ENCODE data around the gene THSD4.

DNA sequence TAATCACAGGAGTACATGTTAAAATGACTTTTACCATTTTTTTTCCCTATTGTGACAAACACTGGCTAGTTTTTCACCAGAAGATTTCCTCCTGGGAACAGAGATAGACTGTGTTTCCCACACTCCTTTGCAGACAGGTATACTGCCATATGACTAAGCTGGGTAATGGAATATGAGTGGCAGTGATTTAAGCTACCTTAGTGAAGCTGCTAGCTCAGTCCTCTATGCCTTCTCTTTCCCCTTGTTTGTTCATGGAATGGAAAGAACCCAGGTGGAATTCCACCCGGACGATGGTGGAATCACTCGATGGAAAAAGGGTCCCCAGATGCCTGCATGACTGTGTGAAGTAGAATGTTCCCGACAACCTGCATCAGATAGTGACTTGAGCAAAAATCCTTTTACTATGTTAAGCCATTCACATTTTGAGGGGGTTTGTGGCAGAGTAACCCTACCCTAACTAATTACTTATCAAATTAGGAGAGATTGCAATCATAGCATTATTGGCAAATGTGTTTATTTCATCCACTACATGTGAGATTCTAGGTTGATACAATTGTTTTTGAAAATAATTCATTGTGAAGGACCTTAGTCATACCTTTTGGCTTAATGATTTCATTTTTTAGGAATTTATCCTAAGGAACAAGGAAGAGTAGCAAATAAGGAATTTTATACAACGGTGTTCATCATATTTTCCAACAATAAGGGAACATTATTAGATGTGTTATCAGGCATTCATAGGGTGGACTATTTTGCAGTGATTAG lies 16.5 kb downstream of the THSD4 start:
- TF ChIP-seq, protein P1, sequence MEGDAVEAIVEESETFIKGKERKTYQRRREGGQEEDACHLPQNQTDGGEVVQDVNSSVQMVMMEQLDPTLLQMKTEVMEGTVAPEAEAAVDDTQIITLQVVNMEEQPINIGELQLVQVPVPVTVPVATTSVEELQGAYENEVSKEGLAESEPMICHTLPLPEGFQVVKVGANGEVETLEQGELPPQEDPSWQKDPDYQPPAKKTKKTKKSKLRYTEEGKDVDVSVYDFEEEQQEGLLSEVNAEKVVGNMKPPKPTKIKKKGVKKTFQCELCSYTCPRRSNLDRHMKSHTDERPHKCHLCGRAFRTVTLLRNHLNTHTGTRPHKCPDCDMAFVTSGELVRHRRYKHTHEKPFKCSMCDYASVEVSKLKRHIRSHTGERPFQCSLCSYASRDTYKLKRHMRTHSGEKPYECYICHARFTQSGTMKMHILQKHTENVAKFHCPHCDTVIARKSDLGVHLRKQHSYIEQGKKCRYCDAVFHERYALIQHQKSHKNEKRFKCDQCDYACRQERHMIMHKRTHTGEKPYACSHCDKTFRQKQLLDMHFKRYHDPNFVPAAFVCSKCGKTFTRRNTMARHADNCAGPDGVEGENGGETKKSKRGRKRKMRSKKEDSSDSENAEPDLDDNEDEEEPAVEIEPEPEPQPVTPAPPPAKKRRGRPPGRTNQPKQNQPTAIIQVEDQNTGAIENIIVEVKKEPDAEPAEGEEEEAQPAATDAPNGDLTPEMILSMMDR (optimal IDR thresholded peaks at IDR 0.05 in 1 of 3, IDR thresholded peaks at IDR 0.05 in 1 of 3, conservative IDR thresholded peaks at IDR 0.05 in 1 of 3; ENCODE audit: extremely low read depth in 1 of 3, insufficient read depth in 2 of 3, low read length in 3 of 3), result no peak
- TF ChIP-seq EZH2 (IDR thresholded peaks at IDR 0.05; ENCODE audit: low read length), result no peak
